Stimulated activated CD4-positive, alpha-beta T cell treated with anti-CD3 and anti-CD28 coated beads, Interleukin-15, amount 100 ng/mL, for 24 hours (primary cell): ENCODE data around the gene GPR25.
"Not testable (repeated sequence)": the region's sequence is repeated elsewhere in the genome, so short reads cannot be mapped to it uniquely, and the experiment has no call there.

Experiments used
- DNase-seq: peaks from one replicate; pipeline ENCODE4 v3.0.0-alpha.2; 2020

GPR25 gene

DNA sequence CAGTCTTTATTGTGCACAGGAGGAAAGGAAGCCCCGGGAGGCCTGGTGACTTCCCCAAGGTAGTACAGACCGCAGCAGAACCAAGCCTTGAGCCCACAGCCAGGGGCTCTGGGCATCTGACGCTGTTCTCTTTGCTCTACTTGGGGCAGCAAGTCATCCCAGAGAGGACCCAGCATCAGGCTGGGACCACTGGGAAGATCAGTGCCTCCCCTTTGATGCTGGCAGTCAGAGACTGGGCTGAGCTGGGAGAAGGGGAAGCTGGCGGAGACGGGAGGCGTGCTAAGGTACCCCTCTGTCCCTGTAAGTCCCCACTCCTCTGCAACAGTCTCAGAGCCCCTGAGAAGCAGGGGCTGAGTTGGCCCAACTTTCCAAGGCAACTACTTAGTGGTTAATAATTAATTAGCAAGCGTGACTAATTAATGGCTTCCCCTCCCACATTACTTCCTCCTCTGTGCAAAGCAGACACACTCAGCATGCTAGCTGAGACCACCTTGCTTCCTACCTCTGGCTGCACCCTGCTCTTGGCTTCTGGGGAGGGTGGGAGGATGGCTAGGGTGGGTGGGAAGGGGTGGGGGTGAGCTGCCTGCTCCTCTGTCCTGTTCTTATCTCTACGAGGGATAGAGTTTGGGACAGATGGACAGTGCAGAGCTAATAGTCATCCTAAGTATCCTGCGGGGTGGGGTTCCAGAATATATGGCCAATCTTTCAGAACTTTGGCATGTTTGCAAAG, 23.2 kb downstream of the GPR25 start:
- no peak for DNase-seq

DNA sequence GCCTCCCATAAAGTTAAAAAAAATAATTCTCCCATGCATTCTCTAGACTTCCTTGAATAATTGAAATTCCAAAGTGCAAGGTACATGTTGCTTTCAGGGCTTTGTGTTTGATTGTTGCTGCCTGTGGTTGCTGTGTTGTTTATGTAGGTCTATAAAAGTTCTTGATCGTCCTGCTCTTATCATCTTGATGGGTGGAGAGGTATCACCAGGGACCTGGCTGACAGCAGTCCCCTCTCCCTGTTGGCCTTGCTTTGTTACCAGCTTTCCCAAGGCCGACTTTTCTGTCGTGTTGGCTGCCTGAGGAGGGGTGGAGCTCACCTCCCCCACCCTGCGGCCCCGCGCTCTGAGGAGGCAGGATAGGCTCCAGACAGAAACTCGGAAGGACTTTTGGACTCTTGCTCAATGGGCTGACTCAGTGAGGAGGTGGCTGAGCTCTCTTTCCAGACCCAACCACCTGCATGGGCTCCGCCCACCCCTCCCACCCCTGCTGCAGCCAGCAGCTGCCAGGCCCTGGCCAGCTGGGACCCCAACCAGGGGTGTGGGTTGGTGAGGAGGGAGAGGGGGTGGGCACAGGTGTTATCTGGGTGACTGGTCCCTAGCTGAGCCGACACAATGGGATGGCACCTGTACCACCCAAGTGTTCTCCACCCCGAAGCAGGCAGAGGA, 23.9 kb downstream of the GPR25 start:
- DNase-seq, result no peak

DNA sequence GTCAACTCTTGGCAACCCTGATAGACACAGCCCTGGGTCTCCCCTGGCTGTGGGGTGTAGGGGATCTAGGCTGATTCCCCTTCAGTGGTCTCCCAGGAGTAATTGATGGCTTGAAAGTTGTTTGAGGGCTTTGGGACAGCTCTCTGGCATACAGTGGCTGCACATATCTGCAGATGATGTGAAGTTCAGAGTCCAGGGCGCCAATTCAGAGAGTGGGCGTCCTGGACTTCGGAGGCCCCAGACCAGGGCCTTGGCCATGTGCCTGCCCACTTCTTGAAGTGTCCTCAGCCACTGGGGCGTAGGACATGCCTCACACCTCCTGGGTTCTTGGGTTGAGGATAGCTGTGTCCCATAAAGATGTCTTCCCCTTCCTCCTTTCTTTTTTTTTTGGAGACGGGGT, 24.5 kb downstream of the GPR25 start:
- DNase-seq, result no peak

DNA sequence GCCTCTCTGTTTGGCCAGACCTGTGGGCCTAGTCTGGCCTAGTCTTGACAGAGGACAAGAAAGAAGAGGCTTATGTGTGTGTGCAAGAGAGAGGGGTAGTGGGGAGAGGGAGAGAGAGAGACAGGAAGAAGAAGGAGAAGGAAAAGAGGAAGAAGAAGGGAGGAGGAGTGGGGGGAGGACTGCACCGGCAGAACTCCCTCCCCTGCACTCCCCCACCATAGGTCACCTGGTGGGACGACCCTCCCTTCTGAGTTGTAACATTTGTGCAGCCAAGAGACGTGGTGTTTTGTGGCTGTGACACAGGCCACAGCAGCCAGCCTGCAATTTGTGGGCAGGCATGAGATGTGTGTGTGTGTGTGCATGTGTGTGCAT, 26.2 kb downstream of the GPR25 start:
- no peak for DNase-seq

DNA sequence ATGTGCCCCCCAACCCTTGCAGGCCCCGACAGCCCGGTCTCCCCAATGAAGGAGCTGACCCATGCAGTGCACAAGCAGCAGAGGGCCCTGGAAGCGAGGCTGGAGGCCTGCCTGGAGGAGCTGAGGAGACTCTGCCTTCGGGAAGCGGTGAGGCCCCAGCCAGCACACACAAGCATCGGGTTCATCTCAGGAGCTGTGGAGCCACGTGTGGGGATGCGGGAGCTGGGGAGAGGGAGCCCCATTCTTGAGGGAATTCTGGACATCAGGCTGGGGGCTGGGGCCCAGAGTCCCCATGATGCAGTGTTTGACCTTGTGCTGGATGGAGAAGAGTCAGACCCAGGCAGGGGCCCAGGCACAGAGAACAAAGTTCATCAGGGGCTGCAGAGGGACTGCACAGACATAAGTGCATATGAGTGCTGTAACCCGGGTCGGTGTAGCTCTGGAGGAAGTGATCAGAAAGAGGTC, 26.7 kb downstream of the GPR25 start:
- DNase-seq, result no peak

DNA sequence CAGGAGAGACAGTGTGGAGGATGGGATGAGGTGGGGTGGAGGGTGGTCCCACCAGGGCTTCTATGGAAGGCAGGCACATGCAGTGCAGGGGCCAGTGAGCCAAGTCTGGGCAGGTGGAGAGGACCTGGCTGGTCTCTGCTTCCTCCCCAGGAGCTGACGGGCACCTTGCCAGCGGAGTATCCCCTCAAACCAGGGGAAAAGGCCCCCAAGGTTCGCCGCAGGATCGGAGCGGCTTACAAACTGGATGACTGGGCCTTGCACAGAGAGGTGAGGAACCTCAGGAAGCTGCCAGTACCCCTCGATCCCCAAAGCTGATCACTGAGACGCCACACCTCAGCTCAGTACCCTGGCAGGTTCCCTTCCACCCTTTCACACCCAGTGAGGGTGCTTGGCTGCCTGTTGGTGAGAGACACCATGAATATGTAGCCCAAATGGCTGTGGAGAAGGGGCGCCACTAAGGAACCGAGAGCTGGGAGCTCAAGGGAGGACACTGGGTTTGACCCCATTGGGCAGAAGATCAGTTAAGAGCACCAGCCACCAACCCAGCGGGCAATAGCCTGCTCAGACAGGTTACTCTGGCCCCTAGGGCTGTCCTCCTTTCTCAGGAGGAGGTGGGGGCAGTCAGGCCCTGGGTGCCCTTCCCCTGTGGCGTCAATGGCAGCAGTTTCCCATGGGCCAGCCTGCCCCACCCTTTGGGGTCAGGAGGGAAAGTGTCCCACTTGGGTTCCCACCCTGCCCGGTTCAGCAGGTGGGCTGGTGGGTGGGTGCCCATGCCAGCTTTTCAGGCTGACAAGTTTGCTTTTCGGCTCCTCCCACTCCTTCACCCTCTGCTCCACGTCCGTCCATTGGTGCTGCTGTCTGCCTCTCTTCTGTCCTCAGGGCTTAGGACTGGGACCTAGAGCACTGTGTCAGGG, 27.4 kb downstream of the GPR25 start:
- no peak for DNase-seq

DNA sequence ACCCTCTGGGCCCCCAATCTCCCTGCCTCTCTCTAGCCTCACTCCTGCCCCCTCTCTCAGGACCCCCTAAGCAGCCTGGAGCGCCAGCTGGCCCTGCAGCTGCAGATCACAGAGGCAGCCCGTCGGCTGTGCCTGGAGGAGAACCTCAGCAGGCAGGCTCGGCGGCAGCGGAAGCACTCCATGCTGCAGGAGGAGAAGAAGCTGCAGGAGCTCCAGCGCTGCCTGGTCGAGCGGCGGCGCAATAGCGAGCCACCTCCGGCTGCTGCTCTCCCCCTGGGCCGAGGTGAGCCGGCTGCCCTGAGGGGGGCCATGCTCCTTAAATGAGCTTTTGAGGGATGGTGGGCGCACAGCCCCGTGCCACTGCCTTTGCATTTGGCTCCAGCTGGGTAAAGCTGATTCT, 28.1 kb downstream of the GPR25 start:
- DNase-seq, result no peak

DNA sequence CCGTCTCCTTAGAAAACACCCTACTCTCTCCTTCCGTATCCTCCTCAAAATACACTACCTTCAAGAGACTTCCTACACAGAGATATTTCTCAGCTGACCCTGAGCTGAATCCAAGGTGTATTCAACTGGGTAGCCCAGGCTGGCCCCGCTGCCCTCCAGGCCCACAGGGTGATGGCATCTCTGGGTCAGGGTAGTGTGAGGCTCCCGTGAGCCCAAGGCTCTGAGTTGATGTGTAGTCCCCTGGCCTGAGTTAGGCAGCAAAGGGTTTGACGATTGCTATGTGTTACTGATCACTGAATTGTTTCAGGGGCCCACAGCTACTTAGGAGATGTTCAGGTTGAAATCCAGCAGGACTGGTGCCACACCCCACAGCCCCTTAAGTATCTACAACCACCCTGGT, 28.6 kb downstream of the GPR25 start:
- no peak for DNase-seq

DNA sequence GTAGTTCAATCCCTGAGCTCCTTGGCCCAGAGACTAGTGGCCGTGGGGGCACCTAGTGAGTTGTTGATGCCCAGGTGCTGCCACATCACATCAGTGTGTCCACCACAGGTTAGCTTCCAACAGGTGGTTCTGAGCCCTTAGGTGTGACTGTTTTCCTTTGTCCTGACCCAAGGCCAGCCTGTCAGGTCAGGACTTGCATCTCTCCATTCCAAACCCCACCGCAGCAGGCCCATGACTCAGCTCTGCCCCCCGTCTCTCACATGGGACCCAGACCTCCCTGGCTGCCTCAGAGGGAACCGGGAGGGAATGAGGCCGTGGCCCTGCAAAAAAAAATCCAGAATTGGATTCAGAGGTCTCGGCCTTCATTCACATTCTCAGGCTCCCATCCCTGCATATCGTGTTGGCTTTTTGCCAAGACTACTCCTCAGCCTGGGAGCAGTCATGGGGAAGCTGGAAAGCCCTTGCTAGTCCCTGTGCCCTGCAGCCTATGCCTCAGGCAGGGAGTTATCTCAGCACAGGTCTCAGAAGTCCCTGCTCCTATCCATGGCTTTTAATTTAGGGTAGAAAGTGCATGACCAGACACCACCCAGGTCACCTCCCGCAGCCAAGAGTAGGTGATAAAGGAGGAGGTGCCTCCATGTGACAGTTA, 29.1 kb downstream of the GPR25 start:
- no peak for DNase-seq

DNA sequence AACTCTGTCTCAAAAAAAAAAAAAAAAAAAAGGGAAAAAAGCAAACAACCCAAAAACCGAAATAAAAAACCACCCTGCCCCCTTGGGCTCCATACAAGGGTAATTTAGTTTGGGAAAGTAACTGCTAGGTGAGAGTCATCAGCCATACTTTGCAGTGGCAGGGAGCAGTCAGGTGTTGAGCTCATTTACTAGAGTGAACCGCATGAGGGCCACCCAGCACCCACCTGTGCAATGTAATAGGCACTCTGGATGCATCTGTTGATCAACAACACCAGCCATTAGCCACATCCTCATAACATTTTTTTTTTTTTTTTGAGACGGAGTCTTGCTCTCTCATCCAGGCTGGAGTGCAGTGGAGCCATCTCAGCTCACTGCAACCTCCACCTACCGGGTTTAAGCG, 31.0 kb downstream of the GPR25 start:
- no peak for DNase-seq

DNA sequence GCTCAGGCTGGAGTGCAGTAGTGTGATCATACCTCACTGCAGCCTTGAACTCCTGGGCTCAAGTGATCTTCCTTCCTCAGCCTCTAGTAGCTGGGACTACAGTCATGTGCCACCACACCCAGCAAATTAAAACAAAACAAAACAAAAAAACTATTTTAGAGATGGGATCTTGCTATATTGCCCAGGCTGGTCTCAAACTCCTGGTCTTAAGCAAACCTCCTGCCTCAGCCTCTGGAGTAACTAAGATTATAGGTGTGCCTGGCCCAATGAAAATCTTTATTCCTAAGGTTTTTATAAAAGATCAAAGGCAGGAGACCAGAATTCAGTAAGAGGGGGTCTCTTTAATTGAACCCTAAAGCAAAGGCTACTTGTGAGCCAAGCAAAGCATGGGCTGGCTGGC, 32.0 kb downstream of the GPR25 start:
- DNase-seq, result no peak

DNA sequence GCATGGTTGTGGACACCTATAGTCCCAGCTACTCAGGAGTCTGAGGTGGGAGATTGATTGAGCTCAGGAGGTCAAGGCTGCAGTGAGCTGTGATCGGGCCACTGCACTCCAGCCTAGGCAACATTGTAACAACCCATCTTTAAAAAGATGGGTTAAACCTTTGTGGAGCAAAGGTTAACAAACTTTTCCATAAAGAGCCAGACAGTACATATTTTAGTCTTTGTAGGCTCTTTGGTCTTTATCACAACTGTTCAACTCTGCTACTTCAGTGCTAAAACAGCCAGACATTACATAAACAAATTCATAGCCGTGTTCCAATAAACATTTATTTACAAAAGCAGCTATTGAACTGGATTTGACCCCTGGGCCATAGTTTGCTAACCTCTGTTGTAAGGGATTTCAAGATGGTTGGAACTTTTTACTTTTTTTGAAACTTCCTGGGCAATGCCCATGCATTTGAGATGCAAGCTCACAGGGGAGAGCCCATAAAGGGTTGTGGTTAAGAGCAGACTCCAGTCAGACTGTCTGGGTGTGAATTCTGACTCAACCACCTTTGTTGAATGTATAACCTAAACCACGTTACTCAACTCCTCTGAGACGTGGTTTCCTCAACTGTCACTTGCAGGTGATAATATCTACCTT, 32.8 kb downstream of the GPR25 start:
- DNase-seq, result peak; percentile 57

DNA sequence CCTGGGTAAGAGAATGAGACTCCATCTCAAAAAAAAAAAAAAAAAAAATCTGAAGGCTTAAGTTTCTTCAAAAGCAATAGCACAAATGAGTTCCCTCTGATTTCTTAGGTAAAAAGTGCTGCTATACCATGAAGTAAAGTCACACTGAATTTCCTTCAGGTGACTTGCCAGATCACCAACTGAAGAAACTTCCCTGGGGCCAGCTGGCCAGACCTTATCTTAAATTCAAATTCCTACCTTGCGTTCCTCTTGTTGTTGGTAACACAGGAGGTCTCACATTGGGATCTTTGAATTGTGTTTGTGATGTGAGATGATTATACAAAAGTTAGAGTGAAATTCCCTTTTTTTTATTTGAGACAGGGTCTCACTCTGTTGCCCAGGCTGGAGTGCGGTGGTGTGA, 33.7 kb downstream of the GPR25 start:
- no peak for DNase-seq

DNA sequence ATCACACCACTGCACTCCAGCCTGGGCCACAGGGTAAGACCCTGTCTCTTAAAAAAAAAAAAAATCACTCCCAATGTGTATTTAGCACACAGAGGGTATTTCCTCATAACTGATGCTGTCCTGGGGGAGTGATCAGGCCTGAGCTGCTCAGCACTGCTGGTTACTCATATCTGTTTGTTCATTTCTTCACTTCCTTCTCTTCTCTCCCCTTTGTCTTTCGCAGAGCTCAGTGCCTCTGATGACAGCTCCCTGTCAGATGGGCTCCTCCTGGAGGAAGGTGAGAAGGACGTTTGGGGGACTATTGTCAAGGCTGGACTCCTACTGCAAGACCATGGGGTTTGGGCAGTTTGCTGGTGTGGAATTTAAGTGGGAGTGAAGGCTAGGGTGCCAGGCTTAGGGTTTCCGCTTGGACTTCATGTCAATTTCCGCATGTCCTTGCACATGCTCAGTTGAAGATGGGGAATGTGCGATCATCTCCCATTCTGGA, 34.9 kb downstream of the GPR25 start:
- DNase-seq, result no peak

DNA sequence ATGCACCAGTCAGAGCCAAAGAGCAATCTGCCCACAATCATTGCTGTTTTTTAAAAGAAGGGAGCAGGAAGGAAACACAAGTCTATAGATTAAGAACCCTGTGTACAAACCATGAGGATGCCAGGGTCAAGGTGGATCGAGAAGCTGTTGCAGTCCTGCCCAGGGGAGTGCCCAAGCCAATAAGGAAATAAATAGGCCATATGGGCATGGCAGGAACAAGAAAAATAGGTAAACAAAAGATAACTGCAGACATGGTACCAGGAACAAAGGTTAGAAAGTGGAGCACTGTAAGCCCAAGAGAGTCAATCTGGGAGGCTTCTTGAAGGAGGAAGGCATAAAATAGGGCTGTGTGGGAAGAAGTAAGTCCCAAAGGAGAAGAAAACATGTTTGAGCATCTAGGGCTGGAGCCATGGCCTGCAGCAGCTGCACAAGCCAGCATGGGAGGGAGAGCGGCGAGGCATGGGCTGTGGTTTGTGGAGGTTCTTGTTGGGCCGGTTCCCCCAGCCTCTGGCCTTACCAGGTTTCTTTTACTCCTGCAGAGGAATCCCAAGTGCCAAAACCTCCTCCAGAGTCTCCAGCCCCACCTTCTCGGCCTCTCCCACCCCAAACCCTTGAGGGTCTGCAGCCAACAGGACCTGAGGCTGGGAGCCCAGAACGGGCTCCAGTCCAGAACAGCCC, 35.5 kb downstream of the GPR25 start:
- no peak for DNase-seq

DNA sequence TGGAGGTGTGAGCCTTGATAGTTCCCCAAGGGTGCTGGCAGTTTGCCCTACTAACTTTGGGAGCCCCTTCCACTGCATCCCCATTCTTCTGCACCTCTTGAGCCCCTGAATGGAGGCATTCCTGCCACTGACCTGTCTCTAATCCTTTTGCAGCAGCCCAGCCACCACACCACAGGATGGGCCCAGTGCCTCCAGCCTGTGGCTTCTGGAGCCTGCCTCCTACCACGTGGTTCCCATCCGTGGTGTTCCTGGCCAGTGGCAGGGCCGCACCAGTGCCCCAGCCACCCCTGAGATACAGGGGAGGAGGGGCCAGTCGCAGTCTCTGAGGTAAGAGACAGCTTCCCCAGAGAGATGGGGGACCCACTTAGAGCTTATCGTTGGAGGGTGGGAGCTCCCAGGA, 36.3 kb downstream of the GPR25 start:
- DNase-seq, result no peak

DNA sequence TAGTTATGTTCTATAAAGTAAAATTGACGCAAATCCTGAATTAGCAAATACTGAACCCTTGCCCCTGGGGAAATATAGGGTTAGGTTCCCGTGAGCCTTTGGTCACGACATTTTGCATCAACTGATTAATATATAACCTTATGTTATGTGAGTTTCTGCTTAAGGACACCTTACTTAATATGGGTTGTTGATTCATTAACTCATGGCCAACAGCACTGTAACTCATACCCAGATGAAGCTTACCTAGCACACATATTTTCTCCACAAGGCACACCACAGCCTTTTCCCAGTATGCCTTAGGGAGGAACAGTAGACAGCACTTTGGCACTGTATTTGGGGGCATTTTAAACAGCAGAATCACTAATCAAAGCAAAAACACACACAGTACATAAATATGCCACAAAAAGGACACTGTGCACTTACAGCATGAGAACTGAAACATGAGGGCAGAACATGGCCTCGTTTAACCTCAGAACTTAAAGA, 37.0 kb downstream of the GPR25 start:
- DNase-seq, result no peak

DNA sequence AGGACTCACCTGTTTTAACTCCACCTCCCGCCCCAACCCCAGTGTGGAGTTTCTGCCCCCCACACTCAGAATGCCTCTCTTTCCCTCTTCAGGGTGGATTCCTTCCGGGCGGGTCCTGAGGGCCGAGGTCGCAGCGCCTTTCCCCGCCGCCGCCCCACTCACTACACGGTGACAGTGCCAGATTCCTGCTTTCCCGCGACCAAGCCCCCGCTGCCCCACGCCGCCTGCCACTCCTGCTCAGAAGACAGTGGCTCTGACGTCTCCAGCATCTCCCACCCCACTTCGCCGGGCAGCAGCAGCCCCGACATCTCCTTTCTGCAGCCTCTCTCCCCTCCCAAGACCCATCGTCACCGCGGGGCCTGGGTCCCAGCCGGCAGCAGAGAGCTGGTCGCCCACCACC, 38.6 kb downstream of the GPR25 start:
- DNase-seq, result no peak

DNA sequence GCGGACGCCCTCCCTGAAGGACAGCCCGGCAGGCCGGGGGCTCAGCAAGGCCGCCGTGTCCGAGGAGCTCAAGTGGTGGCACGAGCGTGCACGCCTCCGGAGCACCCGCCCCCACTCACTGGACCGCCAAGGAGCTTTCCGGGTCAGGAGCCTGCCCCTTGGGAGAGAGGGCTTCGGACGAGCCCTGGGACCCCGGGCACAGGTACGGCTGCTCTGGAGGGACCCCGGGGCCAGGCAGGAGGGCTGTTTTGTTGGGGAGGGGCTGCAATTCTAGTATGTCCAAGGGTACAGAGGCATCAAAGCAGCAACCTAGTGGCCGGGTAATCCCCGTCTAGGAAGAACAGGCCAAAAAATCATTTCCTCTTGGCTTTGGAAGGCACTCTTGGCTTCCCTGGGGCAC, 39.2 kb downstream of the GPR25 start:
- not testable (repeated sequence) for DNase-seq

DNA sequence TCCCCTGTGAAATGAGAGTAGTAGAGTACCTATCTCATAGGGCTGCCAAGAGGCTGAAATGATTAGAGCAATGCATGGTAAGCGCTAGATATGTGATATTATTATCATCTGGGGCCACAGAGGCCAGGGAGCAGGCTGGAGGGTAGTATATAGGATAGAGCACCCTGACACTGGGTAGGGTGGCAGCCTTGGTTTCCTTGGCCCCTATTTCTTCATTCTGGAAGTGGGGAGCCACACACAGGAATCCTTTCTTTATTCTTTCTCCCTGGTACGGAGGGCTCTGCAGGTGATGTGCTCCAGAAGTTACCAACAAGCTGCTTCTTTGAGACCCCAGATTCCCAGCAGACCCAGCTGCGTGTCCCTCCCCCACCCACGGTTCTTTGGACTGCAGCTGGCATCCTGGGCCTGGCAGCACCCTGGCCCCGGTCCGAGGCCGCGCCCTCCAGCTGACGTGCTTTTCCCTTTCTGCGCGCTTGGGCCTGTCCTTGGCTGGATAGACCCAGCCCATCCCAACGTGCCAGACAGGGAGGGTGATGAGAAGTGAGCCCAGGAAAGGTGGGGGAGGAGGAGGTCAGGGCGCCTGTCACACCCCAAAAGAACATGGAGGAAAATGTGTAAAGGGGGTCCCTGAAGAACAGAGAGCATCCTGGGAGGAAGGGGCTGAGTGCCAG, 40.1 kb downstream of the GPR25 start:
- DNase-seq, result no peak

DNA sequence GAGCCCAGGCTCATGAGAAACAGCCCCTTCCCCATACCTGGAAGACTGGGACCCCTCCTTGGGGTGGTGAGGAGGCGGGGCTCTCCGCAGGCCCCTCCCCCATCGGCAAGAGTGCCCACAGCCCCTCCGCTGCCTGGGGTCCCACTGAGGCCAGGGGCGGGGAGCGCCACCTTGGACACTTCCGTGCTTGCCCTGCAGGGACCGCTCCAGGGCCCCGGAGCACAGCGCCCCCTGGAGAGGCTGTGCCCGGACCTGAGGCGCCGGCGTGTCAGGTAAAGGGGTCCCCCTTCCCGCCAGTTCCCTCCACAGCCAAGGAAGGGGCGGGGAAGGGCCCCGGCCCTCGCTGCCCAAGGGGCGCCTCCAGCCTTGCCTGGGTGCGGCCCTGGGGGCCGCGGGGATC, 43.4 kb downstream of the GPR25 start:
- DNase-seq, result no peak
